Measurements from ENCODE around the gene RRAD.
"Not testable (repeated sequence)": the region's sequence is repeated elsewhere in the genome, so short reads cannot be mapped to it uniquely, and the experiment has no call there.

RRAD gene

GRCh38 chr16:66950971-66951790 lies 25.8 kb upstream of the RRAD start:
- DNase-seq (ENCODE audit: low read depth), result no peak

- no peak for DNase-seq (ENCODE audit: low read depth)
Observed at GRCh38 chr16:66950437-66950836, 25.1 kb upstream of the RRAD start.

- DNase-seq (ENCODE audit: low read depth), result no peak
Observed at GRCh38 chr16:66949472-66949871, 24.1 kb upstream of the RRAD start.

GRCh38 chr16:66948837-66949225 lies 23.5 kb upstream of the RRAD start:
- no peak for DNase-seq (ENCODE audit: low read depth)

GRCh38 chr16:66948134-66948836 lies 22.9 kb upstream of the RRAD start:
- DNase-seq (ENCODE audit: low read depth), result no peak

GRCh38 chr16:66947302-66948065 lies 22.1 kb upstream of the RRAD start:
- peak; percentile 78 for DNase-seq (ENCODE audit: low read depth)

- DNase-seq (ENCODE audit: low read depth), result no peak
Observed at GRCh38 chr16:66946974-66947301, 21.6 kb upstream of the RRAD start.

GRCh38 chr16:66946541-66946940 lies 21.2 kb upstream of the RRAD start:
- DNase-seq (ENCODE audit: low read depth), result no peak

- no peak for DNase-seq (ENCODE audit: low read depth)
Observed at GRCh38 chr16:66945939-66946338, 20.6 kb upstream of the RRAD start.

GRCh38 chr16:66944971-66945370 lies 19.6 kb upstream of the RRAD start:
- DNase-seq (ENCODE audit: low read depth), result not testable (repeated sequence)

GRCh38 chr16:66944054-66944441 lies 18.7 kb upstream of the RRAD start:
- no peak for DNase-seq (ENCODE audit: low read depth)

- DNase-seq (ENCODE audit: low read depth), result no peak
Observed at GRCh38 chr16:66943426-66944053, 18.2 kb upstream of the RRAD start.

GRCh38 chr16:66942981-66943380 lies 17.6 kb upstream of the RRAD start:
- DNase-seq (ENCODE audit: low read depth), result no peak

- no peak for DNase-seq (ENCODE audit: low read depth)
Observed at GRCh38 chr16:66940236-66940635, 14.9 kb upstream of the RRAD start.

- no peak for DNase-seq (ENCODE audit: low read depth)
Observed at GRCh38 chr16:66939366-66939765, 14.0 kb upstream of the RRAD start.

GRCh38 chr16:66937725-66938337 lies 12.5 kb upstream of the RRAD start:
- DNase-seq (ENCODE audit: low read depth), result no peak

GRCh38 chr16:66936889-66937554 lies 11.7 kb upstream of the RRAD start:
- DNase-seq (ENCODE audit: low read depth), result no peak

GRCh38 chr16:66936462-66936861 lies 11.1 kb upstream of the RRAD start:
- DNase-seq (ENCODE audit: low read depth), result no peak

GRCh38 chr16:66935314-66936011 lies 10.1 kb upstream of the RRAD start, which contains the start of gene CES2:
Gene CES2, plus strand, starts transcription at chr16:66935516. Its CDS starts 120 bp downstream, at chr16:66935636.
- no peak for DNase-seq (ENCODE audit: low read depth)

- DNase-seq (ENCODE audit: low read depth), result not testable (repeated sequence)
Observed at GRCh38 chr16:66934839-66935313, 9.5 kb upstream of the RRAD start.

Data from activated T-cell treated with anti-CD3 and anti-CD28 coated beads for 48 hours (primary cell).